Activated naive CD8-positive, alpha-beta T cell treated with anti-CD3 and anti-CD28 coated beads for 36 hours (primary cell): Measurements from ENCODE around the gene RUSC1. TPM values are rescaled to one million over a fixed set of nuclear protein-coding genes. Genes with fewer than 3 reads are reported as not detected.

ENCODE experiments used
- DNase-seq: peaks from one replicate; pipeline ENCODE4 v3.0.0; 2021
- H3K27ac Mint-ChIP-seq: one replicate; pipeline ENCODE4 v1.8.0; 2022; ENCODE audit warnings: mild to moderate bottlenecking, moderate library complexity, mixed read lengths
- H3K27me3 Mint-ChIP-seq: one replicate; pipeline ENCODE4 v1.8.0; 2022; ENCODE audit warnings: mild to moderate bottlenecking, mixed read lengths
- H3K36me3 Mint-ChIP-seq: one replicate; pipeline ENCODE4 v1.8.0; 2021; ENCODE audit warnings: mild to moderate bottlenecking, mixed read lengths
- H3K4me1 Mint-ChIP-seq: one replicate; pipeline ENCODE4 v1.8.0; 2021; ENCODE audit warnings: mixed read lengths
- H3K4me3 Mint-ChIP-seq: one replicate; pipeline ENCODE4 v1.8.0; 2022; ENCODE audit warnings: mild to moderate bottlenecking, moderate library complexity, mixed read lengths
- H3K9me3 Mint-ChIP-seq: one replicate; pipeline ENCODE4 v1.8.0; 2022; ENCODE audit warnings: mixed read lengths
- total RNA-seq, 2 experiments: library from RNA; stranded (reverse); gene quantifications; one replicate each; pipeline ENCODE4 v1.2.3, GENCODE V29; 2021

Gene RUSC1
- total RNA-seq: 10 to 100 TPM; 23.7 to 24.2 TPM

- no peaks in the 10 kb centered on the region for H3K9me3 Mint-ChIP-seq
- DNase-seq: peak; percentile 78
- H3K27me3 Mint-ChIP-seq: no peaks in the 10 kb centered on the region
- H3K36me3 Mint-ChIP-seq: peaks cover 23% of the 10 kb centered on the region
- H3K4me3 Mint-ChIP-seq: peak within 1 kb of the TSS; percentile 38
- peaks cover 24% of the 10 kb centered on the region for H3K4me1 Mint-ChIP-seq
- peak within 1 kb of the TSS; percentile 2 for H3K27ac Mint-ChIP-seq
These were observed at the start of gene RUSC1 for GRCh38 chr1:155320661-155321617. Gene RUSC1 (plus strand): TSS chr1:155320894. CDS start chr1:155321774, 880 bp downstream.

- H3K4me3 Mint-ChIP-seq: peak overlapping the region; percentile 85
- peak overlapping the region; percentile 87 for H3K27ac Mint-ChIP-seq
- H3K4me1 Mint-ChIP-seq: peaks cover 31% of the 10 kb centered on the region
- no peak for DNase-seq
- H3K9me3 Mint-ChIP-seq: no peaks in the 10 kb centered on the region
- no peaks in the 10 kb centered on the region for H3K27me3 Mint-ChIP-seq
- H3K36me3 Mint-ChIP-seq: peaks cover 33% of the 10 kb centered on the region
These were observed 48.0 kb upstream of the RUSC1 start for GRCh38 chr1:155272466-155273342.

- H3K4me1 Mint-ChIP-seq: peaks cover 34% of the 10 kb centered on the region
- peak within 1 kb of the TSS; percentile 88 for H3K27ac Mint-ChIP-seq
- DNase-seq: peak; percentile 99
- H3K9me3 Mint-ChIP-seq: no peaks in the 10 kb centered on the region
- peaks cover 28% of the 10 kb centered on the region for H3K36me3 Mint-ChIP-seq
- H3K27me3 Mint-ChIP-seq: no peaks in the 10 kb centered on the region
- peak within 1 kb of the TSS; percentile 85 for H3K4me3 Mint-ChIP-seq
These were observed 47.1 kb upstream of the RUSC1 start, which contains the start of gene CLK2 for GRCh38 chr1:155273343-155274245. Gene CLK2 (minus strand): TSS chr1:155273504. CDS start chr1:155270977, 2,527 bp downstream.

- DNase-seq: peak; percentile 95
- no peaks in the 10 kb centered on the region for H3K27me3 Mint-ChIP-seq
- peak within 1 kb of the TSS; percentile 7 for H3K27ac Mint-ChIP-seq
- H3K9me3 Mint-ChIP-seq: no peaks in the 10 kb centered on the region
- peak within 1 kb of the TSS; percentile 74 for H3K4me3 Mint-ChIP-seq
- H3K36me3 Mint-ChIP-seq: peaks cover 6% of the 10 kb centered on the region
- H3K4me1 Mint-ChIP-seq: peaks cover 21% of the 10 kb centered on the region
These were observed 43.4 kb upstream of the RUSC1 start, which contains the start of gene HCN3 for GRCh38 chr1:155277070-155277901. Gene HCN3 (plus strand): TSS chr1:155277463. CDS start chr1:155277591, 128 bp downstream.

- peak; percentile 78 for DNase-seq
- H3K27ac Mint-ChIP-seq: no peak overlapping the region
- peak overlapping the region; percentile 74 for H3K4me3 Mint-ChIP-seq
- H3K27me3 Mint-ChIP-seq: no peaks in the 10 kb centered on the region
- H3K36me3 Mint-ChIP-seq: no peaks in the 10 kb centered on the region
- no peaks in the 10 kb centered on the region for H3K9me3 Mint-ChIP-seq
- H3K4me1 Mint-ChIP-seq: peaks cover 19% of the 10 kb centered on the region
These were observed 42.6 kb upstream of the RUSC1 start for GRCh38 chr1:155277902-155278688.

- Mint-ChIP-seq H3K4me3 (peak overlapping the region; percentile 74), H3K27me3 (no peaks in the 10 kb centered on the region), H3K4me1 (peaks cover 15% of the 10 kb centered on the region), H3K36me3 (no peaks in the 10 kb centered on the region), H3K27ac (no peak overlapping the region), H3K9me3 (no peaks in the 10 kb centered on the region)
- no peak for DNase-seq
These were observed 42.0 kb upstream of the RUSC1 start for GRCh38 chr1:155278689-155279160.

- no peaks in the 10 kb centered on the region for H3K9me3 Mint-ChIP-seq
- no peak for DNase-seq
- H3K4me1 Mint-ChIP-seq: peaks cover 13% of the 10 kb centered on the region
- H3K4me3 Mint-ChIP-seq: no peak overlapping the region
- no peaks in the 10 kb centered on the region for H3K27me3 Mint-ChIP-seq
- H3K36me3 Mint-ChIP-seq: no peaks in the 10 kb centered on the region
- no peak overlapping the region for H3K27ac Mint-ChIP-seq
These were observed 41.4 kb upstream of the RUSC1 start for GRCh38 chr1:155279268-155279667.

GRCh38 chr1:155282488-155283091 lies 38.1 kb upstream of the RUSC1 start:
- no peak overlapping the region for H3K4me3 Mint-ChIP-seq

GRCh38 chr1:155284476-155284875 lies 36.2 kb upstream of the RUSC1 start:
- H3K4me3 Mint-ChIP-seq: no peak overlapping the region
- no peaks in the 10 kb centered on the region for H3K27me3 Mint-ChIP-seq
- H3K36me3 Mint-ChIP-seq: no peaks in the 10 kb centered on the region
- no peaks in the 10 kb centered on the region for H3K4me1 Mint-ChIP-seq
- no peak for DNase-seq
- H3K27ac Mint-ChIP-seq: no peak overlapping the region
- no peaks in the 10 kb centered on the region for H3K9me3 Mint-ChIP-seq

More at GRCh38 chr1:155282488-155283091, 38.1 kb upstream of the RUSC1 start:
- no peak for DNase-seq
- H3K27ac Mint-ChIP-seq: no peak overlapping the region
- H3K27me3 Mint-ChIP-seq: no peaks in the 10 kb centered on the region
- no peaks in the 10 kb centered on the region for H3K36me3 Mint-ChIP-seq
- H3K4me1 Mint-ChIP-seq: peaks cover 3% of the 10 kb centered on the region
- H3K9me3 Mint-ChIP-seq: no peaks in the 10 kb centered on the region

- DNase-seq: no peak
- no peaks in the 10 kb centered on the region for H3K27me3 Mint-ChIP-seq
- H3K9me3 Mint-ChIP-seq: no peaks in the 10 kb centered on the region
- no peaks in the 10 kb centered on the region for H3K4me1 Mint-ChIP-seq
- H3K4me3 Mint-ChIP-seq: no peak overlapping the region
- H3K27ac Mint-ChIP-seq: no peak overlapping the region
- H3K36me3 Mint-ChIP-seq: no peaks in the 10 kb centered on the region
These were observed 35.6 kb upstream of the RUSC1 start for GRCh38 chr1:155285063-155285462.

- H3K27me3 Mint-ChIP-seq: no peaks in the 10 kb centered on the region
- no peak overlapping the region for H3K4me3 Mint-ChIP-seq
- H3K27ac Mint-ChIP-seq: no peak overlapping the region
- no peaks in the 10 kb centered on the region for H3K4me1 Mint-ChIP-seq
- DNase-seq: no peak
- no peaks in the 10 kb centered on the region for H3K36me3 Mint-ChIP-seq
- H3K9me3 Mint-ChIP-seq: no peaks in the 10 kb centered on the region
These were observed 35.1 kb upstream of the RUSC1 start for GRCh38 chr1:155285631-155286044.

- H3K4me1 Mint-ChIP-seq: no peaks in the 10 kb centered on the region
- H3K27me3 Mint-ChIP-seq: peaks cover 3% of the 10 kb centered on the region
- H3K36me3 Mint-ChIP-seq: no peaks in the 10 kb centered on the region
- H3K9me3 Mint-ChIP-seq: no peaks in the 10 kb centered on the region
- no peak for DNase-seq
- H3K27ac Mint-ChIP-seq: no peak overlapping the region
- no peak overlapping the region for H3K4me3 Mint-ChIP-seq
These were observed 34.1 kb upstream of the RUSC1 start for GRCh38 chr1:155286544-155286943.
